GM10248 (cell line): ENCODE data around the gene RFPL4AL1.

ENCODE experiments used
- CTCF ChIA-PET: fragments of 300-600 bp; sonication (Branson Sonifier 250); formaldehyde crosslinking; extraction: SDS; loops from one replicate; lab custom pipeline; 2021; ENCODE audit warnings: antibody characterized with exemption; lab: Yijun Ruan, JAX
- POLR2A ChIA-PET: fragments of 350-650 bp; sonication (Branson Sonifier 250); formaldehyde crosslinking; extraction: SDS; loops from one replicate; lab custom pipeline; 2020; ENCODE audit warnings: antibody characterized with exemption; lab: Yijun Ruan, JAX
- DNase-seq: peaks from one replicate; pipeline ENCODE4 v3.0.0; 2012; ENCODE audit errors: extremely low spot score
- CTCF ChIP-seq: IDR thresholded peaks from 2 replicates; pipeline ENCODE4 v1.5.1; 2012; ENCODE audit warnings: mild to moderate bottlenecking, low read depth; ENCODE audit errors: extremely low read depth, missing control alignments, control extremely low read depth

RFPL4AL1 gene

GRCh38 chr19:55802281-55802680, 33.4 kb downstream of the RFPL4AL1 start:
- no peak for TF ChIP-seq CTCF
- POLR2A ChIA-PET: no interaction called here
- no peak for DNase-seq
- CTCF ChIA-PET: no interaction called here

- ChIA-PET CTCF (interaction anchor here (1.2 to 3.8 kb wide), 2 partner anchors 9 to 177 kb away, joined by 5 to 21 read pairs; no protein-coding TSS in a partner anchor), POLR2A (interaction anchor here (0.5 kb wide), 1 partner anchor 172 kb away, joined by 3 read pairs; no protein-coding TSS in a partner anchor)
- TF ChIP-seq CTCF: peak; percentile 20
Measured at GRCh38 chr19:55809381-55810058, 40.6 kb downstream of the RFPL4AL1 start.

GRCh38 chr19:55811340-55811739, 42.4 kb downstream of the RFPL4AL1 start:
- POLR2A ChIA-PET: no interaction called here
- DNase-seq: no peak
- CTCF ChIA-PET: interaction anchor here (1.1 kb wide), 1 partner anchor 178 kb away, joined by 4 read pairs; no protein-coding TSS in a partner anchor
- TF ChIP-seq CTCF: no peak

More at GRCh38 chr19:55809381-55810058, 40.6 kb downstream of the RFPL4AL1 start:
- peak; percentile 45 for DNase-seq

- DNase-seq: no peak
- no peak for TF ChIP-seq CTCF
- ChIA-PET CTCF (interaction anchor here (1.1 kb wide), 1 partner anchor 180 kb away, joined by 4 read pairs; no protein-coding TSS in a partner anchor), POLR2A (no interaction called here)
Measured at GRCh38 chr19:55812449-55812848, 43.5 kb downstream of the RFPL4AL1 start.

GRCh38 chr19:55813906-55814305, 45.0 kb downstream of the RFPL4AL1 start:
- ChIA-PET POLR2A (no interaction called here), CTCF (interaction anchor here (0.9 kb wide), 1 partner anchor 15 kb away, joined by 3 read pairs; no protein-coding TSS in a partner anchor)
- DNase-seq: no peak
- TF ChIP-seq CTCF: no peak

GRCh38 chr19:55820037-55820436, 51.1 kb downstream of the RFPL4AL1 start:
- ChIA-PET POLR2A (no interaction called here), CTCF (no interaction called here)
- no peak for TF ChIP-seq CTCF
- no peak for DNase-seq
